H1 (cell line): ENCODE data around the gene SQOR. TPM values are rescaled to one million over a fixed set of nuclear protein-coding genes. Genes with fewer than 3 reads are reported as not detected.

ENCODE experiments used
- BRCA1 ChIP-seq: IDR thresholded peaks from 2 replicates; pipeline ENCODE4 v1.6.1; 2012; ENCODE audit warnings: low read depth, low read length, improper control_type of control experiment
- CHD1 ChIP-seq: IDR thresholded peaks from 2 replicates; pipeline ENCODE4 v1.6.1; 2012; ENCODE audit warnings: low read depth, low read length, improper control_type of control experiment
- EZH2 ChIP-seq: fragments of 200-600 bp; sonication (generic); IDR thresholded peaks from 2 replicates; pipeline ENCODE4 v1.7.1; 2012; ENCODE audit warnings: low read depth, mild to moderate bottlenecking, moderate library complexity, low read length, inconsistent platforms; ENCODE audit not compliant: severe bottlenecking
- FOSL1 ChIP-seq: IDR thresholded peaks from 2 replicates; pipeline ENCODE4 v1.6.1; 2011; ENCODE audit warnings: mild to moderate bottlenecking, low read depth, low read length, moderate library complexity; ENCODE audit not compliant: insufficient read depth
- HDAC2 ChIP-seq, 2 experiments: fragments of 300-600 bp in 1 of 2; sonication (generic) in 1 of 2; IDR thresholded peaks; 2 replicates each; pipeline ENCODE4 v1.6.1; 2011 to 2012; ENCODE audit warnings: low read depth in 2 of 2, low read length in 2 of 2, mild to moderate bottlenecking in 2 of 2, moderate library complexity in 2 of 2, borderline replicate concordance in 1 of 2, inconsistent platforms in 1 of 2
- JUN ChIP-seq: IDR thresholded peaks from 2 replicates; pipeline ENCODE4 v1.6.1; 2011; ENCODE audit warnings: low read depth, mild to moderate bottlenecking, improper control_type of control experiment, low read length
- KDM1A ChIP-seq: fragments of 200-600, 300-600 bp; sonication (generic); IDR thresholded peaks from 2 replicates; pipeline ENCODE4 v1.7.1; 2016; ENCODE audit warnings: mild to moderate bottlenecking, low read length, borderline replicate concordance
- MAFK ChIP-seq: IDR thresholded peaks from 2 replicates; pipeline ENCODE4 v1.6.1; 2012; ENCODE audit warnings: low read depth, mild to moderate bottlenecking, improper control_type of control experiment, low read length
- PHF8 ChIP-seq: fragments of 200-600 bp; sonication (generic); conservative IDR thresholded peaks from 2 replicates; pipeline ENCODE4 v1.7.1; 2012; ENCODE audit warnings: low read depth, mild to moderate bottlenecking, inconsistent platforms, low read length, moderate library complexity
- POLR2A ChIP-seq, 2 experiments: IDR thresholded peaks; 1 replicate in 1 of 2; 2 replicates in 1 of 2; pipeline ENCODE4 v1.6.1; 2011; ENCODE audit warnings: low read depth in 2 of 2, low read length in 2 of 2, mild to moderate bottlenecking in 2 of 2; ENCODE audit errors: control extremely low read depth in 1 of 2
- POLR2AphosphoS5 ChIP-seq: IDR thresholded peaks from 2 replicates; pipeline ENCODE4 v1.6.1; 2011; ENCODE audit warnings: low read depth, low read length
- RAD21 ChIP-seq, 2 experiments: IDR thresholded peaks in 1 of 2; conservative IDR thresholded peaks in 1 of 2; 2 replicates each; pipeline ENCODE4 v1.6.1; 2011; ENCODE audit warnings: low read depth in 2 of 2, low read length in 2 of 2, improper control_type of control experiment in 1 of 2, inconsistent platforms in 1 of 2, mild to moderate bottlenecking in 1 of 2, moderate library complexity in 1 of 2
- RFX5 ChIP-seq: IDR thresholded peaks from 2 replicates; pipeline ENCODE4 v1.6.1; 2011; ENCODE audit warnings: low read depth, low read length, improper control_type of control experiment, borderline replicate concordance
- RNF2 ChIP-seq: fragments of 200-900, 300-1000 bp; sonication (generic); IDR thresholded peaks from 2 replicates; pipeline ENCODE4 v1.7.1; 2016; ENCODE audit warnings: borderline replicate concordance, low read depth, mild to moderate bottlenecking, antibody characterized with exemption, low read length; ENCODE audit not compliant: poor library complexity, severe bottlenecking; ENCODE audit errors: missing control alignments
- SIRT6 ChIP-seq: IDR thresholded peaks from one replicate; pipeline ENCODE4 v1.7.1; 2012; ENCODE audit warnings: low read length, inconsistent platforms
- SRF ChIP-seq: IDR thresholded peaks from 2 replicates; pipeline ENCODE4 v1.6.1; 2011; ENCODE audit warnings: mild to moderate bottlenecking, low read depth, low read length, moderate library complexity
- SUZ12 ChIP-seq: fragments of 200-600 bp; sonication (generic); IDR thresholded peaks from 2 replicates; pipeline ENCODE4 v1.6.1; 2012; ENCODE audit warnings: mild to moderate bottlenecking, inconsistent platforms, low read length, moderate library complexity, mixed read lengths
- TBP ChIP-seq: IDR thresholded peaks from 2 replicates; pipeline ENCODE4 v1.6.1; 2011; ENCODE audit warnings: low read depth, low read length, improper control_type of control experiment
- YY1 ChIP-seq: IDR thresholded peaks from 2 replicates; pipeline ENCODE4 v1.6.1; 2011; ENCODE audit warnings: low read depth, mild to moderate bottlenecking, low read length
- polyA plus RNA-seq, 7 experiments: library from polyadenylated mRNA; depleted of rRNA in 3 of 7; stranded (reverse) in 5 of 7; unstranded in 2 of 7; fragments of >200 nt in 5 of 7; fragments of 200-250 nt in 2 of 7; gene quantifications; 1 replicate in 5 of 7; 2 replicates in 1 of 7; 4 replicates in 1 of 7; pipeline versions ENCODE4 v1.2.1 to v1.2.3, GENCODE V29; 2011 to 2013; ENCODE audit warnings: missing spikeins in 2 of 7, mixed read lengths in 2 of 7
- total RNA-seq: library from RNA; stranded (reverse); fragmentation: NEBNext Ultra II Directional; extraction: Animal tissue kit (Norgen Biotek cat#: 25700); gene quantifications from 2 replicates; pipeline ENCODE4 v1.2.1, GENCODE V29; 2021
- TF ChIP-seq, protein P1 (sequence below): IDR thresholded peaks from 2 replicates; pipeline ENCODE4 v1.6.1; 2011; ENCODE audit warnings: low read length, improper control_type of control experiment
- TF ChIP-seq, protein P2 (sequence below): IDR thresholded peaks from 2 replicates; pipeline ENCODE4 v1.6.1; 2012; ENCODE audit warnings: low read length, inconsistent platforms

Gene SQOR
- total and polyA plus RNA-seq, 2 of the 8 experiments (the other 6 are each of a cell fraction or from before 2014, with no cell fraction given): 0.20 to 0.22 TPM

- no peak for TF ChIP-seq SIRT6
- TF ChIP-seq EZH2: no peak
- TF ChIP-seq HDAC2 (IDR thresholded peaks at IDR 0.05; ENCODE audit: borderline replicate concordance in 1 of 2, low read depth in 2 of 2, low read length in 2 of 2): no peak
- peak; percentile 88 for TF ChIP-seq POLR2AphosphoS5
- TF ChIP-seq, protein P1, sequence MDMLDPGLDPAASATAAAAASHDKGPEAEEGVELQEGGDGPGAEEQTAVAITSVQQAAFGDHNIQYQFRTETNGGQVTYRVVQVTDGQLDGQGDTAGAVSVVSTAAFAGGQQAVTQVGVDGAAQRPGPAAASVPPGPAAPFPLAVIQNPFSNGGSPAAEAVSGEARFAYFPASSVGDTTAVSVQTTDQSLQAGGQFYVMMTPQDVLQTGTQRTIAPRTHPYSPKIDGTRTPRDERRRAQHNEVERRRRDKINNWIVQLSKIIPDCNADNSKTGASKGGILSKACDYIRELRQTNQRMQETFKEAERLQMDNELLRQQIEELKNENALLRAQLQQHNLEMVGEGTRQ: peak; percentile 42; the same call in 1 of the 2 replicates
- TF ChIP-seq, protein P2, sequence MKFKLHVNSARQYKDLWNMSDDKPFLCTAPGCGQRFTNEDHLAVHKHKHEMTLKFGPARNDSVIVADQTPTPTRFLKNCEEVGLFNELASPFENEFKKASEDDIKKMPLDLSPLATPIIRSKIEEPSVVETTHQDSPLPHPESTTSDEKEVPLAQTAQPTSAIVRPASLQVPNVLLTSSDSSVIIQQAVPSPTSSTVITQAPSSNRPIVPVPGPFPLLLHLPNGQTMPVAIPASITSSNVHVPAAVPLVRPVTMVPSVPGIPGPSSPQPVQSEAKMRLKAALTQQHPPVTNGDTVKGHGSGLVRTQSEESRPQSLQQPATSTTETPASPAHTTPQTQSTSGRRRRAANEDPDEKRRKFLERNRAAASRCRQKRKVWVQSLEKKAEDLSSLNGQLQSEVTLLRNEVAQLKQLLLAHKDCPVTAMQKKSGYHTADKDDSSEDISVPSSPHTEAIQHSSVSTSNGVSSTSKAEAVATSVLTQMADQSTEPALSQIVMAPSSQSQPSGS: 0 out of 2 replicates have a peak, but pooled peaks have one; percentile 11
- TF ChIP-seq TBP: peak; percentile 93
- no peak for TF ChIP-seq MAFK
- TF ChIP-seq POLR2A (IDR thresholded peaks at IDR 0.05; ENCODE audit: control extremely low read depth in 1 of 2, low read depth in 2 of 2, low read length in 2 of 2): peak; percentile 59 to 97
- TF ChIP-seq RFX5: no peak
- TF ChIP-seq SRF: no peak
- peak; percentile 40 for TF ChIP-seq YY1
- TF ChIP-seq RNF2: no peak
- no peak; the same call in 1 of the 2 replicates for TF ChIP-seq CHD1
- 0 out of 2 replicates have a peak, but pooled peaks have one; percentile 23 for TF ChIP-seq BRCA1
- TF ChIP-seq FOSL1: no peak
- TF ChIP-seq SUZ12: no peak
- TF ChIP-seq RAD21 (IDR thresholded peaks at IDR 0.05 in 1 of 2, conservative IDR thresholded peaks at IDR 0.05 in 1 of 2; ENCODE audit: low read depth in 2 of 2, low read length in 2 of 2): no peak
- peak; percentile 89 for TF ChIP-seq PHF8
- no peak for TF ChIP-seq KDM1A
- TF ChIP-seq JUN: no peak
Measured at GRCh38 chr15:45587095-45587862, 47.5 kb upstream of the SQOR start, which contains the start of gene BLOC1S6 (continued).
